Ecto neural progenitor cell (in vitro differentiated cells): ENCODE results near the gene ZC3H14.

ENCODE experiments used
- DNase-seq: peaks from one replicate; pipeline ENCODE4 v3.0.0-alpha.2; 2018; ENCODE audit warnings: low spot score

ZC3H14 gene

GRCh38 chr14:88604212-88604611, 41.4 kb downstream of the ZC3H14 start:
- DNase-seq = no peak

GRCh38 chr14:88605594-88605993, 42.8 kb downstream of the ZC3H14 start:
- no peak for DNase-seq

GRCh38 chr14:88607829-88608228, 45.0 kb downstream of the ZC3H14 start:
- DNase-seq = no peak

- DNase-seq = no peak
Measured at GRCh38 chr14:88611878-88612277, 49.0 kb downstream of the ZC3H14 start.

- DNase-seq = no peak
Measured at GRCh38 chr14:88612981-88613380, 50.1 kb downstream of the ZC3H14 start.

- DNase-seq = no peak
Measured at GRCh38 chr14:88613552-88614010, 50.7 kb downstream of the ZC3H14 start.

- DNase-seq = no peak
Measured at GRCh38 chr14:88614218-88614907, 51.5 kb downstream of the ZC3H14 start.

- DNase-seq = no peak
Measured at GRCh38 chr14:88616697-88617096, 53.9 kb downstream of the ZC3H14 start.

GRCh38 chr14:88617479-88617878, 54.6 kb downstream of the ZC3H14 start:
- DNase-seq = no peak

GRCh38 chr14:88618476-88618875, 55.6 kb downstream of the ZC3H14 start:
- no peak for DNase-seq

- no peak for DNase-seq
Measured at GRCh38 chr14:88621100-88621499, 58.3 kb downstream of the ZC3H14 start.

- DNase-seq = no peak
Measured at GRCh38 chr14:88625671-88626070, 62.8 kb downstream of the ZC3H14 start.

GRCh38 chr14:88628033-88628432, 65.2 kb downstream of the ZC3H14 start:
- no peak for DNase-seq

- DNase-seq = no peak
Measured at GRCh38 chr14:88628462-88628861, 65.6 kb downstream of the ZC3H14 start.

GRCh38 chr14:88630565-88630964, 67.7 kb downstream of the ZC3H14 start:
- DNase-seq = no peak

GRCh38 chr14:88631091-88631490, 68.3 kb downstream of the ZC3H14 start:
- no peak for DNase-seq

GRCh38 chr14:88632512-88632911, 69.7 kb downstream of the ZC3H14 start:
- no peak for DNase-seq

- no peak for DNase-seq
Measured at GRCh38 chr14:88639221-88639620, 76.4 kb downstream of the ZC3H14 start.

GRCh38 chr14:88660056-88660455, 97.2 kb downstream of the ZC3H14 start:
- no peak for DNase-seq

- peak; percentile 62 for DNase-seq
Measured at GRCh38 chr14:88667555-88668273, 104.9 kb downstream of the ZC3H14 start.

GRCh38 chr14:88668448-88669116, 105.7 kb downstream of the ZC3H14 start:
- no peak for DNase-seq

- peak; percentile 45 for DNase-seq
Measured at GRCh38 chr14:88669346-88669745, 106.5 kb downstream of the ZC3H14 start.
